GM19239 (cell line): Measurements from ENCODE around the gene SLC12A7.

Experiments
- DNase-seq: peaks from one replicate; pipeline ENCODE4 v3.0.0; 2011; ENCODE audit warnings: low spot score; ENCODE audit not compliant: insufficient read length
- FAIRE-seq: peaks from 2 replicates; lab custom pipeline; 2011; peaks lifted over from hg19 to GRCh38; lab: Jason Lieb, UNC

The SLC12A7 gene

GRCh38 chr5:1015507-1015906, 96.4 kb downstream of the SLC12A7 start:
- no peak for DNase-seq
- FAIRE-seq, result no peak

- DNase-seq (no peak), FAIRE-seq (no peak)
These were observed 97.1 kb downstream of the SLC12A7 start for GRCh38 chr5:1014781-1015221.

GRCh38 chr5:1014346-1014745, 97.5 kb downstream of the SLC12A7 start:
- DNase-seq (no peak), FAIRE-seq (no peak)

- DNase-seq (no peak), FAIRE-seq (no peak)
These were observed 97.9 kb downstream of the SLC12A7 start for GRCh38 chr5:1013948-1014301.

GRCh38 chr5:1013238-1013947, 98.5 kb downstream of the SLC12A7 start:
- FAIRE-seq (no peak), DNase-seq (no peak)

GRCh38 chr5:1012900-1013237, 99.0 kb downstream of the SLC12A7 start:
- no peak for DNase-seq
- no peak for FAIRE-seq

- FAIRE-seq (no peak), DNase-seq (no peak)
These were observed 99.5 kb downstream of the SLC12A7 start for GRCh38 chr5:1012313-1012841.

- FAIRE-seq (no peak), DNase-seq (no peak)
These were observed 100.0 kb downstream of the SLC12A7 start for GRCh38 chr5:1011741-1012312.

GRCh38 chr5:1011226-1011631, 100.6 kb downstream of the SLC12A7 start:
- FAIRE-seq, result no peak
- DNase-seq, result peak; percentile 82

GRCh38 chr5:1010641-1011046, 101.2 kb downstream of the SLC12A7 start:
- no peak for FAIRE-seq
- no peak for DNase-seq

GRCh38 chr5:1010181-1010510, 101.7 kb downstream of the SLC12A7 start:
- FAIRE-seq, result no peak
- no peak for DNase-seq

GRCh38 chr5:1009359-1010180, 102.3 kb downstream of the SLC12A7 start:
- DNase-seq, result no peak
- no peak for FAIRE-seq

- no peak for FAIRE-seq
- peak; percentile 83 for DNase-seq
These were observed 103.2 kb downstream of the SLC12A7 start, which contains the start of gene NKD2 for GRCh38 chr5:1008451-1009358. TSS of gene NKD2 (plus strand) at chr5:1008802. CDS start at chr5:1009058, 256 bp downstream.

GRCh38 chr5:1007681-1008450, 104.0 kb downstream of the SLC12A7 start:
- DNase-seq (no peak), FAIRE-seq (no peak)

- DNase-seq, result no peak
- FAIRE-seq, result no peak
These were observed 104.6 kb downstream of the SLC12A7 start for GRCh38 chr5:1007221-1007680.

GRCh38 chr5:1006656-1007071, 105.2 kb downstream of the SLC12A7 start:
- FAIRE-seq (no peak), DNase-seq (no peak)

- DNase-seq (no peak), FAIRE-seq (no peak)
These were observed 105.8 kb downstream of the SLC12A7 start for GRCh38 chr5:1005904-1006655.

GRCh38 chr5:1005249-1005851, 106.5 kb downstream of the SLC12A7 start:
- DNase-seq (no peak), FAIRE-seq (no peak)
